A549 (cell line): ENCODE measurements around the gene SEMA3A. TPM values are rescaled to one million over a fixed set of nuclear protein-coding genes. Genes with fewer than 3 reads are reported as not detected.
A peak's percentile ranks its signal among the peaks of the same experiment; 100 is the strongest.

Experiments used
- ATAC-seq, 2 experiments: fragments of 200-7000 bp in 1 of 2; fragments of >200 bp in 1 of 2; cut with Nextera tagmentation in 1 of 2; cut with Tn5 transposase in 1 of 2; 3 replicates each; pipeline versions ENCODE4 v1.8.0 to v1.9.1; 2018 to 2020; ENCODE audit warnings: mild to moderate bottlenecking in 1 of 2, moderate library complexity in 1 of 2
- CTCF ChIA-PET: fragments of 300-600 bp; sonication (Branson Sonifier 250); formaldehyde crosslinking; extraction: SDS; loops from one replicate; lab custom pipeline; 2021; ENCODE audit warnings: antibody characterized with exemption, inconsistent platforms; lab: Yijun Ruan, JAX
- POLR2A ChIA-PET: fragments of 350-600 bp; formaldehyde crosslinking; extraction: SDS; loops from one replicate; lab custom pipeline; 2021; ENCODE audit warnings: antibody characterized with exemption, inconsistent platforms; lab: Yijun Ruan, JAX
- DNase-seq, 2 experiments: peaks; one replicate each; pipeline versions ENCODE4 v3.0.0 to v3.0.0-alpha.2; 2011 to 2016; ENCODE audit warnings: low read depth in 1 of 2, low spot score in 1 of 2
- FAIRE-seq: peaks from 2 replicates; lab custom pipeline; 2011; peaks lifted over from hg19 to GRCh38; lab: Jason Lieb, UNC
- H3K27ac ChIP-seq, 2 experiments: fragments of >200 bp; sonication (Bioruptor Twin); formaldehyde crosslinking; 3 replicates each; pipeline ENCODE4 v1.5.1; 2016 to 2017
- H3K4me1 ChIP-seq: fragments of >200 bp; sonication (Bioruptor Twin); formaldehyde crosslinking; 3 replicates; pipeline ENCODE4 v1.6.1; 2016
- H3K4me2 ChIP-seq: fragments of >200 bp; sonication (Bioruptor Twin); formaldehyde crosslinking; 3 replicates; pipeline ENCODE4 v1.6.1; 2016
- H3K4me3 ChIP-seq: fragments of >200 bp; sonication (Bioruptor Twin); formaldehyde crosslinking; 3 replicates; pipeline ENCODE4 v1.5.1; 2016
- H3K9me3 ChIP-seq: fragments of >200 bp; sonication (Bioruptor Twin); formaldehyde crosslinking; 3 replicates; pipeline ENCODE4 v1.6.1; 2016
- BCL3 ChIP-seq: fragments of >200 bp; sonication (Bioruptor Twin); formaldehyde crosslinking; IDR thresholded peaks from 3 replicates; pipeline ENCODE4 v1.6.1; 2016
- BHLHE40 ChIP-seq: IDR thresholded peaks from 2 replicates; pipeline ENCODE4 v1.6.1; 2012; ENCODE audit warnings: low read depth, low read length, inconsistent platforms
- FOSL2 ChIP-seq, 2 experiments: fragments of 450-650 bp in 1 of 2; fragments of >200 bp in 1 of 2; sonication (Bioruptor Twin) in 1 of 2; formaldehyde crosslinking; IDR thresholded peaks; 2 replicates each; pipeline versions ENCODE4 v1.5.0 to v1.6.1; 2016 to 2020; ENCODE audit warnings: mild to moderate bottlenecking in 1 of 2, moderate library complexity in 1 of 2
- GATA3 ChIP-seq: IDR thresholded peaks from 2 replicates; pipeline ENCODE4 v1.6.1; 2012; ENCODE audit warnings: borderline replicate concordance
- HEYL ChIP-seq: fragments of 250-450 bp; sonication (Bioruptor Pico); IDR thresholded peaks from 2 replicates; pipeline ENCODE4 v1.8.0; 2021; ENCODE audit warnings: mild to moderate bottlenecking, moderate library complexity
- JUNB ChIP-seq: fragments of >200 bp; sonication (Bioruptor Twin); formaldehyde crosslinking; IDR thresholded peaks from 2 replicates; pipeline ENCODE4 v1.6.1; 2016
- MAX ChIP-seq: IDR thresholded peaks from 2 replicates; pipeline ENCODE4 v1.6.1; 2012
- RCOR1 ChIP-seq: fragments of 150-350 bp; IDR thresholded peaks from 2 replicates; pipeline ENCODE4 v1.6.1; 2014; ENCODE audit warnings: antibody characterized with exemption, low read length, low read depth
- RNF2 ChIP-seq: fragments of 200-600 bp; sonication (generic); IDR thresholded peaks from 2 replicates; pipeline ENCODE4 v1.6.1; 2016; ENCODE audit warnings: low read depth, mild to moderate bottlenecking, antibody characterized with exemption, moderate library complexity, borderline replicate concordance
- SMC3 ChIP-seq: fragments of >200 bp; sonication (Bioruptor Twin); formaldehyde crosslinking; IDR thresholded peaks from 3 replicates; pipeline ENCODE4 v1.6.1; 2018; ENCODE audit warnings: inconsistent platforms
- ZFP36 ChIP-seq: fragments of 450-650 bp; IDR thresholded peaks from 2 replicates; pipeline ENCODE4 v1.6.1; 2014; ENCODE audit warnings: borderline replicate concordance; ENCODE audit not compliant: partially characterized antibody
- ZNF302 ChIP-seq: fragments of 250-450 bp; sonication (Bioruptor Pico); IDR thresholded peaks from 2 replicates; pipeline ENCODE4 v1.9.0; 2021; ENCODE audit warnings: inconsistent platforms, mild to moderate bottlenecking, moderate library complexity
- WGBS: methylation state at CpG from one replicate; pipeline ENCODE4 v1.1.6; 2017; ENCODE audit errors: missing lambda C conversion rate; 5-methylcytosine and 5-hydroxymethylcytosine counted together
- polyA plus RNA-seq, 4 experiments: library from polyadenylated mRNA; depleted of rRNA in 3 of 4; stranded (reverse); fragments of >200 nt; fragmentation: RNase III in 1 of 4; extraction: RNeasy Plus Mini Kit Qiagen cat#74134 plus additional on column Dnase treatment in 1 of 4; gene quantifications; 2 replicates in 3 of 4; 3 replicates in 1 of 4; pipeline ENCODE4 v1.2.3, GENCODE V29; 2011 to 2017
- TF ChIP-seq, protein P1 (sequence below): fragments of 250-450 bp; sonication (Bioruptor Pico); IDR thresholded peaks from 2 replicates; pipeline ENCODE4 v1.5.0; 2021; ENCODE audit warnings: mild to moderate bottlenecking, moderate library complexity, borderline replicate concordance
- TF ChIP-seq, protein P2 (sequence below): fragments of >200 bp; sonication (Bioruptor Twin); formaldehyde crosslinking; IDR thresholded peaks from 2 replicates; pipeline ENCODE4 v1.6.1; 2016

The SEMA3A gene
- polyA plus RNA-seq, 2 of the 4 experiments (the other 2 are of a cell fraction) = 3.6 to 19.1 TPM

- 4% methylated on average over 3 of the region's 3 CpGs for WGBS
- peak in 1 of 2 experiments; percentile 59; a peak in 1 of 6 replicates for ATAC-seq
- no peak for FAIRE-seq
- CTCF ChIA-PET = no interaction called here
- Histone ChIP-seq H3K4me1 (peaks cover 17% of the 10 kb centered on the region; the same call in 2 of the 3 replicates), H3K4me3 (no peak overlapping the region), H3K9me3 (no peaks in the 10 kb centered on the region), H3K27ac (no peak overlapping the region), H3K4me2 (peak overlapping the region; percentile 62)
- POLR2A ChIA-PET = no interaction called here
- no peak for DNase-seq
- no peak for TF ChIP-seq RNF2
- TF ChIP-seq GATA3 = 0 out of 2 replicates have a peak, but pooled peaks have one; percentile 16
- TF ChIP-seq, protein P1, sequence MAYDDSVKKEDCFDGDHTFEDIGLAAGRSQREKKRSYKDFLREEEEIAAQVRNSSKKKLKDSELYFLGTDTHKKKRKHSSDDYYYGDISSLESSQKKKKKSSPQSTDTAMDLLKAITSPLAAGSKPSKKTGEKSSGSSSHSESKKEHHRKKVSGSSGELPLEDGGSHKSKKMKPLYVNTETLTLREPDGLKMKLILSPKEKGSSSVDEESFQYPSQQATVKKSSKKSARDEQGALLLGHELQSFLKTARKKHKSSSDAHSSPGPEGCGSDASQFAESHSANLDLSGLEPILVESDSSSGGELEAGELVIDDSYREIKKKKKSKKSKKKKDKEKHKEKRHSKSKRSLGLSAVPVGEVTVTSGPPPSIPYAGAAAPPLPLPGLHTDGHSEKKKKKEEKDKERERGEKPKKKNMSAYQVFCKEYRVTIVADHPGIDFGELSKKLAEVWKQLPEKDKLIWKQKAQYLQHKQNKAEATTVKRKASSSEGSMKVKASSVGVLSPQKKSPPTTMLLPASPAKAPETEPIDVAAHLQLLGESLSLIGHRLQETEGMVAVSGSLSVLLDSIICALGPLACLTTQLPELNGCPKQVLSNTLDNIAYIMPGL = no peak
- no peak for TF ChIP-seq FOSL2 (IDR thresholded peaks at IDR 0.05)
- TF ChIP-seq FOSL2 (CRISPR knock-in tag; IDR thresholded peaks at IDR 0.05) = peak; percentile 35; the same call in 1 of the 2 replicates
These were observed 6.3 kb upstream of the SEMA3A start for GRCh38 chr7:84200859-84201258.

DNA sequence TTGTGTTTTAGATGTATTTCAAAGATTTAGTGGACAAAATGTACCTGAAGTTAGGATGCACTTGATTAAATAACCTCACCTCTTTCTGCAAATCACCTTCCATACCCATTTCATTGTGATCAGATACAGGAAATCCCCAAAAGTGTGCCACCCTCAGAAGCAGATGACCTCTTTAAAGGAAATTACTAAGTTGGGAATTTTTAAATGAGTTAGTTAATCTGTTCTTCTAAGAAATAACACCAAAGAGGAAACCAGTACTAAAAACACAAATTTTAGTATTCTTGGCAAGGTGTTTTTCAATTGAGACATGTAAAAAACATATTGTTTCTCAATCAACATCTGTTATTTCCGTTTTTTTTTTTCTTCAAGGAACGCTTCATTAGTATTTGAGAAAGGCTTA, 4.6 kb upstream of the SEMA3A start:
- TF ChIP-seq ZNF302 (no peak), BHLHE40 (no peak), RCOR1 (no peak), JUNB (no peak)
- TF ChIP-seq, protein P2, sequence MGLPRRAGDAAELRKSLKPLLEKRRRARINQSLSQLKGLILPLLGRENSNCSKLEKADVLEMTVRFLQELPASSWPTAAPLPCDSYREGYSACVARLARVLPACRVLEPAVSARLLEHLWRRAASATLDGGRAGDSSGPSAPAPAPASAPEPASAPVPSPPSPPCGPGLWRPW = no peak
- TF ChIP-seq, protein P1 = no peak
- ChIA-PET POLR2A (no interaction called here), CTCF (no interaction called here)
- Histone ChIP-seq H3K4me3 (no peak overlapping the region), H3K9me3 (no peaks in the 10 kb centered on the region), H3K4me1 (peaks cover 23% of the 10 kb centered on the region; the same call in 2 of the 3 replicates), H3K27ac (no peak overlapping the region), H3K4me2 (no peak overlapping the region)
- ATAC-seq = no peak
- 86% methylated on average over 2 of the region's 2 CpGs for WGBS
- FAIRE-seq = no peak
- no peak for DNase-seq

- H3K27ac ChIP-seq = peak overlapping the region; percentile 71 to 82
- CTCF ChIA-PET = interaction anchor here (1.3 kb wide), 1 partner anchor 216 kb away, joined by 4 read pairs; no protein-coding TSS in a partner anchor
- no peak for FAIRE-seq
- DNase-seq = peak in 1 of 2 experiments; percentile 74
- no peaks in the 10 kb centered on the region for H3K9me3 ChIP-seq
- ATAC-seq = peak; percentile 71 to 75
- POLR2A ChIA-PET = no interaction called here
- under 1% methylated on average over 4 of the region's 4 CpGs for WGBS
- peak overlapping the region; percentile 69 for H3K4me3 ChIP-seq
- H3K4me1 ChIP-seq = peaks cover 35% of the 10 kb centered on the region
- peak overlapping the region; percentile 88 for H3K4me2 ChIP-seq
- 0 out of 3 replicates have a peak, but pooled peaks have one; percentile 15 for TF ChIP-seq SMC3
- TF ChIP-seq BCL3 = no peak
- TF ChIP-seq MAX = peak; percentile 26; the same call in 1 of the 2 replicates
- peak; percentile 6 for TF ChIP-seq ZFP36
- TF ChIP-seq HEYL (CRISPR knock-in tag) = no peak
These were observed 1.5 kb upstream of the SEMA3A start for GRCh38 chr7:84196084-84196503.
